ENCODE data around the gene LNPEP.

The LNPEP gene

GRCh38 chr5:96963267-96963666 is 27.4 kb downstream of the LNPEP start:
- no peak for DNase-seq

GRCh38 chr5:96966801-96967200 is 30.9 kb downstream of the LNPEP start:
- DNase-seq: no peak

GRCh38 chr5:96967400-96967799 is 31.5 kb downstream of the LNPEP start:
- no peak for DNase-seq

- peak; percentile 60 for DNase-seq
These were observed 32.2 kb downstream of the LNPEP start for GRCh38 chr5:96968074-96968473.

GRCh38 chr5:96968614-96969013 is 32.7 kb downstream of the LNPEP start:
- DNase-seq: no peak

- DNase-seq: no peak
These were observed 33.5 kb downstream of the LNPEP start for GRCh38 chr5:96969366-96969765.

- no peak for DNase-seq
These were observed 36.9 kb downstream of the LNPEP start for GRCh38 chr5:96972599-96973334.

GRCh38 chr5:96973532-96974401 is 37.9 kb downstream of the LNPEP start:
- DNase-seq: no peak

GRCh38 chr5:96975656-96976055 is 39.8 kb downstream of the LNPEP start:
- no peak for DNase-seq

- no peak for DNase-seq
These were observed 41.3 kb downstream of the LNPEP start for GRCh38 chr5:96977228-96977627.

- no peak for DNase-seq
These were observed 43.1 kb downstream of the LNPEP start for GRCh38 chr5:96978812-96979449.

- no peak for DNase-seq
These were observed 48.8 kb downstream of the LNPEP start for GRCh38 chr5:96984506-96985192.

- no peak for DNase-seq
These were observed 50.6 kb downstream of the LNPEP start for GRCh38 chr5:96986450-96986849.

- DNase-seq: no peak
These were observed 54.2 kb downstream of the LNPEP start for GRCh38 chr5:96990102-96990501.

GRCh38 chr5:96991708-96992107 is 55.8 kb downstream of the LNPEP start:
- no peak for DNase-seq

GRCh38 chr5:96993760-96994159 is 57.9 kb downstream of the LNPEP start:
- DNase-seq: no peak

GRCh38 chr5:96994493-96994892 is 58.6 kb downstream of the LNPEP start:
- DNase-seq: no peak

- DNase-seq: no peak
These were observed 59.5 kb downstream of the LNPEP start for GRCh38 chr5:96995419-96995818.

- DNase-seq: peak; percentile 18
These were observed 61.5 kb downstream of the LNPEP start for GRCh38 chr5:96997265-96997859.

GRCh38 chr5:96999856-97000255 is 64.0 kb downstream of the LNPEP start:
- no peak for DNase-seq

GRCh38 chr5:97000391-97000790 is 64.5 kb downstream of the LNPEP start:
- no peak for DNase-seq

- DNase-seq: no peak
These were observed 67.1 kb downstream of the LNPEP start for GRCh38 chr5:97002983-97003382.
